Astrocyte (in vitro differentiated cells and primary cell): ENCODE results near the gene PRKCH.

Experiments used
- CTCF ChIP-seq: IDR thresholded peaks from 2 replicates; pipeline ENCODE4 v1.5.1; 2011; ENCODE audit warnings: low read depth, mild to moderate bottlenecking, inconsistent platforms, low read length, moderate library complexity; ENCODE audit not compliant: insufficient read depth
- EZH2 ChIP-seq: IDR thresholded peaks from 2 replicates; pipeline ENCODE4 v1.6.1; 2012; ENCODE audit warnings: mild to moderate bottlenecking, low read length, inconsistent platforms; ENCODE audit not compliant: insufficient read depth

- TF ChIP-seq CTCF (no peak), EZH2 (no peak)
Measured at GRCh38 chr14:61334197-61334701, 12.9 kb downstream of the PRKCH start.
